Nephron (organoid): ENCODE measurements around the gene OSBPL10.

ENCODE experiments used
- H3K27ac Mint-ChIP-seq, 3 experiments: 2 replicates each; pipeline ENCODE4 v1.8.0; 2020; ENCODE audit warnings: mixed read lengths in 3 of 3, mild to moderate bottlenecking in 2 of 3, moderate library complexity in 1 of 3
- H3K27me3 Mint-ChIP-seq: 2 replicates; pipeline ENCODE4 v1.8.0; 2021; ENCODE audit warnings: low read depth, mild to moderate bottlenecking, moderate library complexity, mixed read lengths
- H3K36me3 Mint-ChIP-seq: 2 replicates; pipeline ENCODE4 v1.8.0; 2020; ENCODE audit warnings: low read depth, mixed read lengths
- H3K4me1 Mint-ChIP-seq: 2 replicates; pipeline ENCODE4 v1.8.0; 2020; ENCODE audit warnings: mixed read lengths
- H3K4me3 Mint-ChIP-seq, 3 experiments: 2 replicates each; pipeline ENCODE4 v1.8.0; 2020; ENCODE audit warnings: mild to moderate bottlenecking in 3 of 3, mixed read lengths in 3 of 3, moderate library complexity in 2 of 3
- H3K9me3 Mint-ChIP-seq: 2 replicates; pipeline ENCODE4 v1.8.0; 2020; ENCODE audit warnings: mixed read lengths
- TF ChIP-seq, protein P1 (sequence below), 3 experiments: fragments of 200-600 bp; sonication (generic); IDR thresholded peaks; one replicate each; pipeline ENCODE4 v1.5.0; 2021; ENCODE audit warnings: antibody characterized with exemption in 3 of 3; ENCODE audit not compliant: unreplicated experiment in 3 of 3

Gene OSBPL10

DNA sequence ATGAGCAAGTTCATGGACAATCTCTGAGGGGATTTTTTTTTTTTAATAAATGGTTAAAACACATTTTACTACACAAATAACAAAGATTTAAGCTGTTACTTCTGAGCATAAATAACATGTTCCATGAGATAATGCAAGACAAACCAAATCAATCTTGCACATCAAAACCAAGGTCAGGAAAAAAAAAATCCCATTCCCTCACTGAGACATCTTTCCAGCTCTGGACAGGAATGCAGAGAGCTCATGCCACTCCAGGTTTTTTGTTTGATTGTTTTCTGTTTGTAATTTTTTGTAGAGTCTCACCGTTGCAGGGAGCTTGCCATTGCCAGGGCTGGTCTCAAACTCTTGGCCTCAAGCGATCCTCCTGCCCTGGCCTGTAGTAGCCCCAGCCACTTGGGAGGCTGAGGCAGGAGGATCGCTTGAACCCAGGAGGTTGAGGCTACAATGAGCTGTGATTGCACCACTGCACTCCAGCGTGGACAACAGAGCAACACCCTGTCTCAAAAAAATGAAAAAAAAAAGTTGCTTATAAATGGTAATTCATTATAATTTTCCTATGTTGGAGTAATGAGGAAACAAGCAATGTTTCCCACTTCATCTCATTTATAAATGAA lies 14.0 kb downstream of the OSBPL10 start:
- Mint-ChIP-seq H3K4me1 (peaks cover 33% of the 10 kb centered on the region), H3K9me3 (no peaks in the 10 kb centered on the region), H3K27me3 (no peaks in the 10 kb centered on the region), H3K36me3 (no peaks in the 10 kb centered on the region), H3K4me3 (no peak overlapping the region), H3K27ac (peak overlapping the region; percentile 6 to 92 (median 84))
- TF ChIP-seq, protein P1, sequence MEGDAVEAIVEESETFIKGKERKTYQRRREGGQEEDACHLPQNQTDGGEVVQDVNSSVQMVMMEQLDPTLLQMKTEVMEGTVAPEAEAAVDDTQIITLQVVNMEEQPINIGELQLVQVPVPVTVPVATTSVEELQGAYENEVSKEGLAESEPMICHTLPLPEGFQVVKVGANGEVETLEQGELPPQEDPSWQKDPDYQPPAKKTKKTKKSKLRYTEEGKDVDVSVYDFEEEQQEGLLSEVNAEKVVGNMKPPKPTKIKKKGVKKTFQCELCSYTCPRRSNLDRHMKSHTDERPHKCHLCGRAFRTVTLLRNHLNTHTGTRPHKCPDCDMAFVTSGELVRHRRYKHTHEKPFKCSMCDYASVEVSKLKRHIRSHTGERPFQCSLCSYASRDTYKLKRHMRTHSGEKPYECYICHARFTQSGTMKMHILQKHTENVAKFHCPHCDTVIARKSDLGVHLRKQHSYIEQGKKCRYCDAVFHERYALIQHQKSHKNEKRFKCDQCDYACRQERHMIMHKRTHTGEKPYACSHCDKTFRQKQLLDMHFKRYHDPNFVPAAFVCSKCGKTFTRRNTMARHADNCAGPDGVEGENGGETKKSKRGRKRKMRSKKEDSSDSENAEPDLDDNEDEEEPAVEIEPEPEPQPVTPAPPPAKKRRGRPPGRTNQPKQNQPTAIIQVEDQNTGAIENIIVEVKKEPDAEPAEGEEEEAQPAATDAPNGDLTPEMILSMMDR (IDR thresholded peaks at IDR 0.05; ENCODE audit: unreplicated experiment in 3 of 3), result no peak

DNA sequence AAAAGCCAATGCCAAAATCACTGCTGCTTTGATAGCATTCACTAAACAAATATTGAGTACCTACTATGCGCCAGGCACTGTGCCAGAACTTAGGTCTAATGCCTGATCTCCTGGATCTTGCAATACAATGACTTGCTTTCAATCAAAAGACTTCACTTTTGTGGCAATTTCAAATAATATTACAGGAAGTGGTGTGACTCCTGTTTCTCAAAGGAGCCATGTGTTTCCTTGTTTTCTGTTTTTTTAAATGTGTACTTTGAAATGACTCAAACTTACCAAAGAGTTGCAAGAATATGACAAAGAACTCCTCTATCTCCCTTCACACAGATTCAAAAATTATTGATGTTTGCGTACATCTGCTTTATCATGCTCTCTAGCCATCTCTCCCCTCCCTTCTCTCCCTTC lies 18.3 kb downstream of the OSBPL10 start:
- H3K27ac Mint-ChIP-seq, result no peak overlapping the region
- H3K4me3 Mint-ChIP-seq, result no peak overlapping the region
- H3K4me1 Mint-ChIP-seq, result peaks cover 39% of the 10 kb centered on the region
- TF ChIP-seq, protein P1 (IDR thresholded peaks at IDR 0.05; ENCODE audit: unreplicated experiment in 3 of 3), result no peak
- H3K9me3 Mint-ChIP-seq, result no peaks in the 10 kb centered on the region
- H3K36me3 Mint-ChIP-seq, result no peaks in the 10 kb centered on the region
- H3K27me3 Mint-ChIP-seq, result peaks cover 7% of the 10 kb centered on the region

- TF ChIP-seq, protein P1 (IDR thresholded peaks at IDR 0.05; ENCODE audit: unreplicated experiment in 3 of 3), result no peak
- Mint-ChIP-seq H3K36me3 (no peaks in the 10 kb centered on the region), H3K9me3 (no peaks in the 10 kb centered on the region), H3K4me1 (peaks cover 38% of the 10 kb centered on the region), H3K4me3 (peak overlapping the region in 2 of 3 experiments; percentile 3 to 5), H3K27me3 (peaks cover 7% of the 10 kb centered on the region), H3K27ac (peak overlapping the region; percentile 66 to 78 (median 75))
These were observed 20.1 kb downstream of the OSBPL10 start for GRCh38 chr3:31960793-31961431.

DNA sequence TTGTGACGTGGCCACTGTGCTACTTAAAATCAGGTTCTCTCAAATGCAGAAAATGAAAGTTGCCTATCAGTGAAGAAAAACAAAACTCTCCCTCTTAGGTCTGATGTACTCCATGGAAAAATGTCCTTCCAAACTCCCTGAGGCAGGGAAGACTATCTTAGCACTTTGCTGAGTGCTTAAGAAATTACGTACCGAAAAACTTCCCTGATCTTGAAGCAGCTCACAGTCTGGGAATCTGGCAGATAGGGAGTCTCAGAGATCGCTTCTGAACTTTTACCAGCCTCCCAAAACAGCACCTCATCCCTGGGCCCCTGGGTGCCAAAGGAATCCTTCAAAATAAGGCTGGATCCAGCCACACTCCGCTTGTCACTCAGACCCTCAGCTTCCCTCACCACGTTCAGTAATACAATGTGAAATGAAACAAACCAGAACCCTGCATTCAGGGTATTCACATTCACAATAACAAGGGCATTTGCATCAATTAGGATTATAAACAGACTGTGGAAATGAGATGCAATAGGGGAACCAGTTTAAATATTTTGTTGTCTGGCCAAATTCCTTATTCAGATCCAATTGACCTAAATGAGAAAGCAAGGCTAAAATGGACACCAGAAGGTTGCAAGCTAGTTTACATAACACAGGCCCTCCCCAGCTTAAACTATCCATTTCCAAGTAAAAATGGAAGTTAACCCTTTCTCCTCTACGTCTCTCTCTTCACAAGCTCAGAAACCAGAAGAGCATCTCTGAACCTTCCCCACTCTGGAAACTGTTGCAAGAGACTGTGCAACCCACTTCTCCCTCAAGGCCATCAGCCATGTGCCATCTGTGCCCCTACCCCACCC lies 20.9 kb downstream of the OSBPL10 start:
- TF ChIP-seq, protein P1 (IDR thresholded peaks at IDR 0.05; ENCODE audit: unreplicated experiment in 3 of 3), result no peak
- H3K4me3 Mint-ChIP-seq, result peak overlapping the region; percentile 3 to 24 (median 5)
- peaks cover 4% of the 10 kb centered on the region for H3K9me3 Mint-ChIP-seq
- peak overlapping the region; percentile 66 to 78 (median 75) for H3K27ac Mint-ChIP-seq
- peaks cover 38% of the 10 kb centered on the region for H3K4me1 Mint-ChIP-seq
- peaks cover 3% of the 10 kb centered on the region for H3K36me3 Mint-ChIP-seq
- H3K27me3 Mint-ChIP-seq, result peaks cover 7% of the 10 kb centered on the region

DNA sequence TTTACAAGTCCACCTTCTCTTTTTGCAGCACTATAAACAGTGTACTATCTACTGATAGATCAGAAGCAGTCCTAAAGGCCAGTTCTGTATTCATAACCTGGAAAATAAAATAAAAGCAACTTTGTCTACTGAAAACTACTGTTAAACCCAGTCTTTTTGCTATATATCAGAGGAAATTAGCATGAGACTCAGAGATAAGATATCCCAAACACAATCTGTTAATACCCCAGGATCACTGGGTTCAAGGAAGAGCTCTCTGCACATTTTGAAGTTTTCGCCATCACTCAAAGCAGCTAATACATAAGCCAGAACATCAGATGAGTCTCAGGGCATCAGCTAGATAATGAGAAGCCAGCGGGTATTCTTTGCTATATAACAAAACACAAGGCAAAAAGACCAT lies 21.8 kb downstream of the OSBPL10 start:
- Mint-ChIP-seq H3K27ac (peak overlapping the region; percentile 75 to 81 (median 79)), H3K36me3 (peaks cover 3% of the 10 kb centered on the region), H3K9me3 (peaks cover 8% of the 10 kb centered on the region), H3K4me3 (peak overlapping the region in 1 of 3 experiments; percentile 20), H3K4me1 (peaks cover 38% of the 10 kb centered on the region), H3K27me3 (peaks cover 7% of the 10 kb centered on the region)
- TF ChIP-seq, protein P1 (IDR thresholded peaks at IDR 0.05; ENCODE audit: unreplicated experiment in 3 of 3), result no peak
